NCI-H2171 treated with DMSO at 0.1 percent for 48 hours (cell line): ENCODE measurements around the gene FTO.
A peak's percentile ranks its signal among the peaks of the same experiment; 100 is the strongest.

Experiments
- DNase-seq: peaks from one replicate; lab custom pipeline; 2025; lab: John Stamatoyannopoulos, UW

FTO gene

GRCh38 chr16:54009464-54010176 is 305.7 kb downstream of the FTO start:
- no peak for DNase-seq

GRCh38 chr16:54015147-54015546 is 311.2 kb downstream of the FTO start:
- no peak for DNase-seq

GRCh38 chr16:54022362-54022761 is 318.4 kb downstream of the FTO start:
- DNase-seq: no peak

GRCh38 chr16:54026456-54026855 is 322.5 kb downstream of the FTO start:
- no peak for DNase-seq

GRCh38 chr16:54027062-54027461 is 323.1 kb downstream of the FTO start:
- no peak for DNase-seq

GRCh38 chr16:54027558-54027957 is 323.6 kb downstream of the FTO start:
- no peak for DNase-seq

GRCh38 chr16:54027995-54028394 is 324.0 kb downstream of the FTO start:
- no peak for DNase-seq

GRCh38 chr16:54030451-54030850 is 326.5 kb downstream of the FTO start:
- no peak for DNase-seq

- DNase-seq: no peak
Measured at GRCh38 chr16:54031107-54031760, 327.3 kb downstream of the FTO start.

GRCh38 chr16:54033747-54034146 is 329.8 kb downstream of the FTO start:
- DNase-seq: no peak

- DNase-seq: no peak
Measured at GRCh38 chr16:54034684-54035083, 330.7 kb downstream of the FTO start.

- no peak for DNase-seq
Measured at GRCh38 chr16:54040480-54040879, 336.5 kb downstream of the FTO start.

GRCh38 chr16:54040975-54041374 is 337.0 kb downstream of the FTO start:
- DNase-seq: no peak

- DNase-seq: peak; percentile 93
Measured at GRCh38 chr16:54048586-54049495, 344.9 kb downstream of the FTO start.

GRCh38 chr16:54049591-54050458 is 345.9 kb downstream of the FTO start:
- DNase-seq: no peak

GRCh38 chr16:54050459-54051210 is 346.7 kb downstream of the FTO start:
- DNase-seq: no peak

GRCh38 chr16:54051821-54052220 is 347.9 kb downstream of the FTO start:
- DNase-seq: no peak

- no peak for DNase-seq
Measured at GRCh38 chr16:54052271-54052670, 348.3 kb downstream of the FTO start.

- no peak for DNase-seq
Measured at GRCh38 chr16:54053891-54054820, 350.2 kb downstream of the FTO start.

- no peak for DNase-seq
Measured at GRCh38 chr16:54055191-54055590, 351.2 kb downstream of the FTO start.
